Erythroblast (primary cell): ENCODE results near the gene ARHGAP45.

Experiments used
- GATA1 ChIP-seq: IDR thresholded peaks from 2 replicates; pipeline ENCODE4 v1.6.1; 2011; ENCODE audit warnings: low read depth, mild to moderate bottlenecking, control low read depth, low read length, moderate library complexity
- POLR2A ChIP-seq: IDR thresholded peaks from 2 replicates; pipeline ENCODE4 v1.6.1; 2011; ENCODE audit warnings: mild to moderate bottlenecking, low read length

DNA sequence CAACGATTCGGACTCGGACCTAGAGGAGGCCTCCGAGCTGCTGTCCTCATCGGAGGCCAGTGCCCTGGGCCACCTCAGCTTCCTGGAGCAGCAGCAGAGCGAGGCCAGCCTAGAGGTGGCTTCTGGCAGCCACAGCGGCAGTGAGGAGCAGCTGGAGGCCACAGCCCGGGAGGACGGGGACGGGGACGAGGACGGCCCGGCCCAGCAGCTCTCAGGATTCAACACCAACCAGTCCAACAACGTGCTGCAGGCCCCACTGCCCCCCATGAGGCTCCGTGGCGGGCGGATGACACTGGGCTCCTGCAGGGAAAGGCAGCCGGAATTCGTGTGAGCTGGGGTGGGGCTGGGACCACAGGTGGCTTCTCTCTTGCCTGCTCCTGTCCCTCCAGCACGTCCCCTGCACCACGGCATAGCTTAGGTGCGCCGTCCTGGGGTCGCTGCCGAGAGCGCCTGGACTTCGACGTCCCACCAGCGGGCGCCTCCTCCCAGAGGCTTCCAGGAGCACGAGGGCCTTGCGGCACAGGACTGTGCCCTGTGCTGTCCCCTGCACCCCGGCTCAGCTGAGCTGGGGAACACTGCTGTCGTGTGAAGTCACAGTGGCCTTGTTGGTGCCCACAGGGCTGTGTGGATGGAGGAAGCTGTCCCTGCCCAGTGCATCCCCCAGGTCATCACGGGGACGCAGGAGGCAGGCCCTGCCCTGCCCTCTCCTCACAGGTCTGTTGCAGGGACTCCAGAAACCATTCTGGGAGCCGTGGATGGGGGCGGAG is 18.9 kb downstream of the ARHGAP45 start:
- TF ChIP-seq POLR2A (peak; percentile 7), GATA1 (no peak)
